IMR-90 (cell line): Measurements from ENCODE around the gene FKBP10. TPM values are rescaled to one million over a fixed set of nuclear protein-coding genes. Genes with fewer than 3 reads are reported as not detected.

ENCODE experiments used
- ATAC-seq: fragments of 200-7000 bp; cut with Tn5 transposase; 2 replicates; pipeline ENCODE4 v1.9.1; 2020; ENCODE audit warnings: low read depth, mild to moderate bottlenecking, moderate library complexity
- BruUV-seq: library from RNA; stranded (reverse); fragments of 400-500 nt; replicated peaks from 2 replicates; lab custom pipeline; 2021; lab: Mats Ljungman, UMichigan
- CTCF ChIA-PET: fragments of 300-600 bp; formaldehyde crosslinking; extraction: SDS; loops from one replicate; lab custom pipeline; 2021; ENCODE audit warnings: antibody characterized with exemption; lab: Yijun Ruan, JAX
- POLR2A ChIA-PET: fragments of 300-600 bp; sonication (Branson Sonifier 250); formaldehyde crosslinking; loops from one replicate; lab custom pipeline; 2022; ENCODE audit warnings: antibody characterized with exemption; ENCODE audit not compliant: unreplicated experiment; lab: Charles Lee
- DNase-seq: peaks from one replicate; pipeline ENCODE4 v3.0.0; 2013
- H2AFZ ChIP-seq: replicated peaks from 2 replicates; pipeline ENCODE3; 2013; ENCODE audit warnings: low read length, mild to moderate bottlenecking; ENCODE audit not compliant: poor library complexity
- H2AK5ac ChIP-seq: 2 replicates; pipeline ENCODE4 v1.6.1; 2013; ENCODE audit warnings: low read depth, low read length, inconsistent platforms
- H2AK9ac ChIP-seq: replicated peaks from 2 replicates; pipeline ENCODE3; 2013; ENCODE audit warnings: mild to moderate bottlenecking, low read depth, low read length, moderate library complexity; ENCODE audit not compliant: poor library complexity
- H2BK120ac ChIP-seq: 2 replicates; pipeline ENCODE4 v1.6.1; 2013; ENCODE audit warnings: low read depth, low read length, inconsistent platforms
- H2BK15ac ChIP-seq: 3 replicates; pipeline ENCODE4 v1.6.1; 2013; ENCODE audit warnings: low read depth, low read length, inconsistent platforms
- H2BK20ac ChIP-seq: 2 replicates; pipeline ENCODE4 v1.6.1; 2013; ENCODE audit warnings: low read depth, mild to moderate bottlenecking, inconsistent platforms, low read length, moderate library complexity
- H2BK5ac ChIP-seq: 2 replicates; pipeline ENCODE4 v1.6.1; 2013; ENCODE audit warnings: mild to moderate bottlenecking, low read depth, low read length, inconsistent platforms; ENCODE audit not compliant: poor library complexity, severe bottlenecking
- H3K14ac ChIP-seq: replicated peaks from 2 replicates; pipeline ENCODE4 v1.6.1; 2013; ENCODE audit warnings: low read depth, low read length, inconsistent platforms
- H3K18ac ChIP-seq: 2 replicates; pipeline ENCODE4 v1.6.1; 2013; ENCODE audit warnings: low read depth, low read length, control low read depth
- H3K23ac ChIP-seq: 2 replicates; pipeline ENCODE4 v1.6.1; 2013; ENCODE audit warnings: low read depth, low read length, inconsistent platforms
- H3K27ac ChIP-seq: 2 replicates; pipeline ENCODE4 v1.5.1; 2013; ENCODE audit warnings: mild to moderate bottlenecking, control low read depth, low read length; ENCODE audit not compliant: insufficient read depth
- H3K27me3 ChIP-seq: 2 replicates; pipeline ENCODE4 v1.6.1; 2013; ENCODE audit warnings: low read length; ENCODE audit not compliant: control insufficient read depth, insufficient read depth
- H3K36me3 ChIP-seq: 2 replicates; pipeline ENCODE4 v1.6.1; 2013; ENCODE audit warnings: low read length, mixed read lengths; ENCODE audit not compliant: control insufficient read depth, insufficient read depth
- H3K4ac ChIP-seq: 2 replicates; pipeline ENCODE4 v1.6.1; 2013; ENCODE audit warnings: low read depth, low read length, inconsistent platforms
- H3K4me1 ChIP-seq: 2 replicates; pipeline ENCODE4 v1.6.1; 2013; ENCODE audit warnings: low read length, mixed read lengths; ENCODE audit not compliant: control insufficient read depth, insufficient read depth
- H3K4me2 ChIP-seq: 2 replicates; pipeline ENCODE4 v1.6.1; 2013; ENCODE audit warnings: low read depth, mild to moderate bottlenecking, control low read depth, low read length, moderate library complexity
- H3K4me3 ChIP-seq: 2 replicates; pipeline ENCODE4 v1.5.1; 2013; ENCODE audit warnings: low read depth, mild to moderate bottlenecking, control low read depth, low read length, moderate library complexity; ENCODE audit not compliant: insufficient read depth
- H3K56ac ChIP-seq: 2 replicates; pipeline ENCODE4 v1.6.1; 2013; ENCODE audit warnings: low read length, inconsistent platforms; ENCODE audit not compliant: insufficient read depth; ENCODE audit errors: extremely low read depth
- H3K79me1 ChIP-seq, 2 experiments: 2 replicates each; pipeline ENCODE4 v1.6.1; 2013; ENCODE audit warnings: low read length in 2 of 2, inconsistent platforms in 1 of 2, low read depth in 1 of 2
- H3K9ac ChIP-seq: 2 replicates; pipeline ENCODE4 v1.6.1; 2013; ENCODE audit warnings: low read depth, low read length, control low read depth
- H3K9me1 ChIP-seq: 2 replicates; pipeline ENCODE4 v1.6.1; 2013; ENCODE audit warnings: low read length, inconsistent platforms; ENCODE audit not compliant: insufficient read depth
- H3K9me3 ChIP-seq: 2 replicates; pipeline ENCODE4 v1.6.1; 2013; ENCODE audit warnings: low read length; ENCODE audit not compliant: control insufficient read depth, insufficient read depth
- H4K20me1 ChIP-seq: 2 replicates; pipeline ENCODE4 v1.6.1; 2013; ENCODE audit warnings: low read length, inconsistent platforms; ENCODE audit not compliant: insufficient read depth
- H4K5ac ChIP-seq: 2 replicates; pipeline ENCODE4 v1.6.1; 2013; ENCODE audit warnings: mild to moderate bottlenecking, low read depth, low read length, control low read depth
- H4K8ac ChIP-seq, 2 experiments: 2 replicates each; pipeline ENCODE4 v1.6.1; 2013; ENCODE audit warnings: low read depth in 2 of 2, low read length in 2 of 2, control low read depth in 1 of 2, inconsistent platforms in 1 of 2
- H4K91ac ChIP-seq: 2 replicates; pipeline ENCODE4 v1.6.1; 2013; ENCODE audit warnings: low read depth, low read length, inconsistent platforms; ENCODE audit not compliant: insufficient read depth
- MAFK ChIP-seq: IDR thresholded peaks from 2 replicates; pipeline ENCODE4 v1.6.1; 2012; ENCODE audit warnings: low read depth, low read length, improper control_type of control experiment
- MAZ ChIP-seq: IDR thresholded peaks from 2 replicates; pipeline ENCODE4 v1.6.1; 2012; ENCODE audit warnings: low read depth, mild to moderate bottlenecking, low read length, improper control_type of control experiment, moderate library complexity, borderline replicate concordance
- NFE2L2 ChIP-seq: fragments of 150-350 bp; IDR thresholded peaks from 2 replicates; pipeline ENCODE4 v1.6.1; 2016; ENCODE audit warnings: low read depth, mild to moderate bottlenecking, low read length
- USF2 ChIP-seq: fragments of 150-350 bp; IDR thresholded peaks from 2 replicates; pipeline ENCODE4 v1.6.1; 2017; ENCODE audit warnings: mild to moderate bottlenecking, antibody characterized with exemption, low read length, low read depth
- WGBS, 2 experiments: methylation state at CpG; one replicate each; pipeline versions ENCODE4 v1.1.5 to v1.1.7; 2013; ENCODE audit warnings: missing lambda C conversion rate in 2 of 2; ENCODE audit not compliant: insufficient read length in 1 of 2; ENCODE audit errors: extremely low coverage in 2 of 2; 5-methylcytosine and 5-hydroxymethylcytosine counted together
- dilution Hi-C: fragments of 300-500 bp; cut with HindIII; formaldehyde crosslinking; loops from one replicate; pipeline ENCODE4 v1.14.3; 2018; ENCODE audit warnings: low sequenced_read_pairs; ENCODE audit not compliant: unreplicated experiment
- in situ Hi-C: fragments of 300-500 bp; cut with MboI; formaldehyde crosslinking; loops from 3 replicates; pipeline ENCODE4 v1.14.3; 2019; ENCODE audit warnings: low sequenced_read_pairs, inconsistent platforms, mixed read lengths
- intact Hi-C: fragments of 100-400 bp; cut with micrococcal nuclease; formaldehyde crosslinking; loops from 2 replicates; pipeline ENCODE4 v1.10.0; 2022
- polyA plus RNA-seq, 3 experiments: library from polyadenylated mRNA; depleted of rRNA; stranded (reverse); fragments of >200 nt; gene quantifications; 2 replicates each; pipeline ENCODE4 v1.2.3, GENCODE V29; 2012; ENCODE audit warnings: low replicate concordance in 1 of 3
- total RNA-seq: library from RNA; depleted of rRNA; stranded (reverse); fragments of >200 nt; gene quantifications from 2 replicates; pipeline ENCODE4 v1.2.3, GENCODE V29; 2012

The FKBP10 gene
- total and polyA plus RNA-seq, 2 of the 4 experiments (the other 2 are of a cell fraction) = 170 to 984 TPM

- no peak overlapping the region for H2BK20ac ChIP-seq
- WGBS, 2 experiments = 96% methylated on average over 11 of the region's 23 CpGs; no CpG with 5 or more reads in 1 of the 2 experiments
- H2AFZ ChIP-seq = no peak overlapping the region
- intact Hi-C loops = no loop called here
- ATAC-seq = no peak
- H3K4me1 ChIP-seq = peaks cover 8% of the 10 kb centered on the region
- no peak overlapping the region for H3K18ac ChIP-seq
- peaks cover 6% of the 10 kb centered on the region; the same call in 1 of the 2 replicates for H4K20me1 ChIP-seq
- dilution Hi-C loops = no loop called here
- peaks cover 8 to 18% of the 10 kb centered on the region in 2 experiments; a peak in 3 of 4 replicates for H3K79me1 ChIP-seq
- DNase-seq = no peak
- no peak overlapping the region for H2BK120ac ChIP-seq
- H3K56ac ChIP-seq = no peak overlapping the region
- TF ChIP-seq MAFK (no peak), USF2 (no peak), MAZ (no peak), NFE2L2 (no peak)
- H3K4me2 ChIP-seq = no peak overlapping the region
- no peak overlapping the region for H4K5ac ChIP-seq
- H2BK15ac ChIP-seq = no peak overlapping the region
- ChIA-PET POLR2A (no interaction called here), CTCF (interaction anchor here (0.7 kb wide), 1 partner anchor 25 kb away, joined by 3 read pairs; no protein-coding TSS in a partner anchor)
- no peak overlapping the region for H2BK5ac ChIP-seq
- H3K4me3 ChIP-seq = no peak overlapping the region
- no peaks in the 10 kb centered on the region for H3K27me3 ChIP-seq
- H4K8ac ChIP-seq = no peak overlapping the region
- H2AK9ac ChIP-seq = no peak overlapping the region
- H3K9me3 ChIP-seq = no peaks in the 10 kb centered on the region
- H3K9ac ChIP-seq = no peak overlapping the region
- BruUV-seq = no TSS peak
- peaks cover 13% of the 10 kb centered on the region for H3K9me1 ChIP-seq
- H4K91ac ChIP-seq = no peak overlapping the region
- in situ Hi-C loops = no loop called here
- H2AK5ac ChIP-seq = no peak overlapping the region
- H3K23ac ChIP-seq = no peak overlapping the region
- H3K27ac ChIP-seq = no peak overlapping the region
- H3K4ac ChIP-seq = no peak overlapping the region
- H3K14ac ChIP-seq = no peak overlapping the region
- peaks cover 66% of the 10 kb centered on the region for H3K36me3 ChIP-seq
Observed at GRCh38 chr17:41768682-41769288, 44.0 kb upstream of the FKBP10 start.
